ENCODE measurements around the gene LEKR1. TPM values are rescaled to one million over a fixed set of nuclear protein-coding genes. Genes with fewer than 3 reads are reported as not detected.
"Not testable (repeated sequence)": the region's sequence is repeated elsewhere in the genome, so short reads cannot be mapped to it uniquely, and the experiment has no call there.

The LEKR1 gene
- total and polyA plus RNA-seq, 2 donors (not counting 1 experiment from before 2014, with no cell fraction given) = 0.94 to 4.7 TPM

- no peaks in the 10 kb centered on the region for H3K27me3 Mint-ChIP-seq
- H3K9me3 ChIP-seq (ENCODE audit: control extremely low read depth in 1 of 3, control insufficient read depth in 2 of 3, insufficient read depth in 1 of 3, low read length in 2 of 3) = peaks cover 0 to 8% (median 1%) of the 10 kb centered on the region in 3 donors
- no peaks in the 10 kb centered on the region for H3K4me1 ChIP-seq (ENCODE audit: control insufficient read depth in 2 of 2, insufficient read depth in 2 of 2, low read length in 2 of 2)
- H3K4me2 ChIP-seq (replicated peaks; ENCODE audit: low read depth, low read length, poor library complexity, severe bottlenecking) = no peak overlapping the region
- WGBS (ENCODE audit: insufficient coverage) = no CpG with 5 or more reads among the region's 1 CpG
- no peak for TF ChIP-seq CTCF (IDR thresholded peaks at IDR 0.05)
- no peak for TF ChIP-seq EZH2 (IDR thresholded peaks at IDR 0.05; ENCODE audit: borderline replicate concordance, insufficient read depth, low read depth, low read length, poor library complexity, severe bottlenecking)
- no peak for DNase-seq
- H3K27ac ChIP-seq (ENCODE audit: low read length in 2 of 2) = no peak overlapping the region
- no peaks in the 10 kb centered on the region for H3K27me3 ChIP-seq (replicated peaks in 1 of 4; ENCODE audit: control extremely low read depth in 1 of 4, control insufficient read depth in 3 of 4, insufficient read depth in 4 of 4, low read length in 3 of 4)
- H4K20me1 ChIP-seq (ENCODE audit: control insufficient read depth, insufficient read depth, low read length, poor library complexity, severe bottlenecking) = no peaks in the 10 kb centered on the region
- no peak overlapping the region for H3K9ac ChIP-seq (ENCODE audit: low read length)
- H3K27ac Mint-ChIP-seq = no peak overlapping the region
- ChIA-PET POLR2A (no interaction called here), CTCF (interaction anchor here (1.5 kb wide), 1 partner anchor 249 kb away, joined by 3 read pairs; no protein-coding TSS in a partner anchor)
- no peaks in the 10 kb centered on the region for H3K36me3 ChIP-seq (replicated peaks in 1 of 2; ENCODE audit: control extremely low read depth in 1 of 2, control insufficient read depth in 1 of 2, extremely low read depth in 1 of 2, insufficient read depth in 2 of 2, low read length in 1 of 2)
- no peak overlapping the region for H2AFZ ChIP-seq (ENCODE audit: insufficient read depth, low read depth, low read length, poor library complexity, severe bottlenecking)
- no peaks in the 10 kb centered on the region for H3K79me2 ChIP-seq (ENCODE audit: control insufficient read depth, insufficient read depth, low read length)
- ATAC-seq (ENCODE audit: low read depth) = no peak
- H3K4me3 Mint-ChIP-seq = no peak overlapping the region
- no peaks in the 10 kb centered on the region for H3K4me1 Mint-ChIP-seq
- no peak overlapping the region for H3K4me3 ChIP-seq (ENCODE audit: control extremely low read depth in 1 of 5, extremely low read depth in 1 of 5, insufficient read depth in 1 of 5, low read depth in 2 of 5, low read length in 4 of 5)
- peaks cover 10% of the 10 kb centered on the region for H3K9me3 Mint-ChIP-seq (ENCODE audit: insufficient read depth)
- intact Hi-C loops (cut with micrococcal nuclease) = no loop called here
Measured at GRCh38 chr3:156888576-156888975, 62.4 kb downstream of the LEKR1 start.

- 100% methylated on average over 1 of the region's 1 CpG for WGBS (ENCODE audit: insufficient coverage)
- Histone ChIP-seq H3K4me3 (ENCODE audit: control extremely low read depth in 1 of 5, extremely low read depth in 1 of 5, insufficient read depth in 1 of 5, low read depth in 2 of 5, low read length in 4 of 5) (no peak overlapping the region), H3K36me3 (replicated peaks in 1 of 2; ENCODE audit: control extremely low read depth in 1 of 2, control insufficient read depth in 1 of 2, extremely low read depth in 1 of 2, insufficient read depth in 2 of 2, low read length in 1 of 2) (no peaks in the 10 kb centered on the region), H3K9ac (ENCODE audit: low read length) (no peak overlapping the region), H3K79me2 (ENCODE audit: control insufficient read depth, insufficient read depth, low read length) (no peaks in the 10 kb centered on the region), H3K27me3 (replicated peaks in 1 of 4; ENCODE audit: control extremely low read depth in 1 of 4, control insufficient read depth in 3 of 4, insufficient read depth in 4 of 4, low read length in 3 of 4) (no peaks in the 10 kb centered on the region), H4K20me1 (ENCODE audit: control insufficient read depth, insufficient read depth, low read length, poor library complexity, severe bottlenecking) (no peaks in the 10 kb centered on the region), H3K4me2 (replicated peaks; ENCODE audit: low read depth, low read length, poor library complexity, severe bottlenecking) (no peak overlapping the region), H3K9me3 (ENCODE audit: control extremely low read depth in 1 of 3, control insufficient read depth in 2 of 3, insufficient read depth in 1 of 3, low read length in 2 of 3) (peaks cover 0 to 4% (median 2%) of the 10 kb centered on the region in 3 donors), H3K27ac (ENCODE audit: low read length in 2 of 2) (no peak overlapping the region), H2AFZ (ENCODE audit: insufficient read depth, low read depth, low read length, poor library complexity, severe bottlenecking) (no peak overlapping the region), H3K4me1 (ENCODE audit: control insufficient read depth in 2 of 2, insufficient read depth in 2 of 2, low read length in 2 of 2) (no peaks in the 10 kb centered on the region)
- intact Hi-C loops (cut with micrococcal nuclease) = no loop called here
- ChIA-PET CTCF (interaction anchor here (1.4 to 1.6 kb wide), 2 partner anchors 188 to 245 kb away, joined by 4 read pairs; no protein-coding TSS in a partner anchor), POLR2A (no interaction called here)
- H3K27me3 Mint-ChIP-seq = no peaks in the 10 kb centered on the region
- ATAC-seq (ENCODE audit: low read depth) (no peak), DNase-seq (no peak)
- H3K27ac Mint-ChIP-seq = no peak overlapping the region
- no peak for TF ChIP-seq CTCF (IDR thresholded peaks at IDR 0.05)
- TF ChIP-seq EZH2 (IDR thresholded peaks at IDR 0.05; ENCODE audit: borderline replicate concordance, insufficient read depth, low read depth, low read length, poor library complexity, severe bottlenecking) = no peak
- no peak overlapping the region for H3K4me3 Mint-ChIP-seq
- peaks cover 2% of the 10 kb centered on the region for H3K9me3 Mint-ChIP-seq (ENCODE audit: insufficient read depth)
- no peaks in the 10 kb centered on the region for H3K4me1 Mint-ChIP-seq
Measured at GRCh38 chr3:156892701-156893100, 66.5 kb downstream of the LEKR1 start.

GRCh38 chr3:156895374-156895773 lies 69.2 kb downstream of the LEKR1 start:
- H3K4me3 ChIP-seq (ENCODE audit: control extremely low read depth in 1 of 5, extremely low read depth in 1 of 5, insufficient read depth in 1 of 5, low read depth in 2 of 5, low read length in 4 of 5); DNase-seq; H3K27me3 Mint-ChIP-seq; H4K20me1 ChIP-seq (ENCODE audit: control insufficient read depth, insufficient read depth, low read length, poor library complexity, severe bottlenecking); H3K27me3 ChIP-seq (replicated peaks in 1 of 4; ENCODE audit: control extremely low read depth in 1 of 4, control insufficient read depth in 3 of 4, insufficient read depth in 4 of 4, low read length in 3 of 4); ATAC-seq (ENCODE audit: low read depth); H3K4me2 ChIP-seq (replicated peaks; ENCODE audit: low read depth, low read length, poor library complexity, severe bottlenecking); H3K4me1 ChIP-seq (ENCODE audit: control insufficient read depth in 2 of 2, insufficient read depth in 2 of 2, low read length in 2 of 2); POLR2A ChIA-PET; H3K27ac Mint-ChIP-seq; H3K4me1 Mint-ChIP-seq; H3K4me3 Mint-ChIP-seq; H2AFZ ChIP-seq (ENCODE audit: insufficient read depth, low read depth, low read length, poor library complexity, severe bottlenecking); H3K9me3 Mint-ChIP-seq (ENCODE audit: insufficient read depth); H3K36me3 ChIP-seq (replicated peaks in 1 of 2; ENCODE audit: control extremely low read depth in 1 of 2, control insufficient read depth in 1 of 2, extremely low read depth in 1 of 2, insufficient read depth in 2 of 2, low read length in 1 of 2); H3K27ac ChIP-seq (ENCODE audit: low read length in 2 of 2); H3K79me2 ChIP-seq (ENCODE audit: control insufficient read depth, insufficient read depth, low read length); H3K9me3 ChIP-seq (ENCODE audit: control extremely low read depth in 1 of 3, control insufficient read depth in 2 of 3, insufficient read depth in 1 of 3, low read length in 2 of 3); intact Hi-C loops (cut with micrococcal nuclease); H3K9ac ChIP-seq (ENCODE audit: low read length): not testable (repeated sequence)
- WGBS (ENCODE audit: insufficient coverage) = 100% methylated on average over 1 of the region's 1 CpG
- CTCF ChIA-PET = interaction anchor here (1.5 kb wide), 1 partner anchor 186 kb away, joined by 4 read pairs; no protein-coding TSS in a partner anchor
